ENCODE results near the gene FURIN. TPM values are rescaled to one million over a fixed set of nuclear protein-coding genes. Genes with fewer than 3 reads are reported as not detected.
A peak's percentile ranks its signal among the peaks of the same experiment; 100 is the strongest.
"Not testable (repeated sequence)": the region's sequence is repeated elsewhere in the genome, so short reads cannot be mapped to it uniquely, and the experiment has no call there.

Gene FURIN
- total RNA-seq, 1 donor from 2014 or later: 124 TPM

- no peak for DNase-seq (ENCODE audit: low read depth)
These were observed 2.2 kb downstream of the FURIN start for GRCh38 chr15:90870354-90871138.

DNA sequence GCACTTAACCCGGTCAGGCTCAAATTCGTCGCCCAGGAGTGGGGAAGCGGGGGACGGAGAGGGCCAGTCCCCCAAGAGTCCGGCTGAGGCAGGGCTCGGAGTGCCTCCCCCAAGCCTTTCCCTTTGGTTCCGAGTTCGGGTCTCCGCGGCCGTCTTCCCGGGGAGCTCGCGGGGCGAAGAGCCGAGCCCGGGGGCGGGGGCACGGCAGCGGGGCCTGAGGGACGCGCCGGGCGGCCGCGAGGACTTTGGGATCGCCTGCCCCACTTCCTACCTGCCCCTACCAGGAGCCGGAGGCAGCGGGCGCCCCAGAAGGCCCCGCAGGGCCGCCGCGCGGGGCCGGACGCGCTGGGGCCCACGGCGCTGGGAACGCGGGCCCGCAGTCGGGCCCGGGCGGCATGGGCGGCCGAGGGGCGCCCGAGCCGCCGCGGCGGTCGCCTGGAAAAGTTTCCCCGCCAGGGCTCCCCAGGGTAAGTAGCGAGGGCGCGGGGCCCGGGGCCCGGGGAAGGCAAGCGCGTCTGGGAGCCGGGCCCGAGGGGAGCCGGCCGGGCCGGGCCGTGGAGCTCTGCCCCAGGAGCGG, 2.8 kb downstream of the FURIN start:
- DNase-seq (ENCODE audit: low read depth): no peak

DNA sequence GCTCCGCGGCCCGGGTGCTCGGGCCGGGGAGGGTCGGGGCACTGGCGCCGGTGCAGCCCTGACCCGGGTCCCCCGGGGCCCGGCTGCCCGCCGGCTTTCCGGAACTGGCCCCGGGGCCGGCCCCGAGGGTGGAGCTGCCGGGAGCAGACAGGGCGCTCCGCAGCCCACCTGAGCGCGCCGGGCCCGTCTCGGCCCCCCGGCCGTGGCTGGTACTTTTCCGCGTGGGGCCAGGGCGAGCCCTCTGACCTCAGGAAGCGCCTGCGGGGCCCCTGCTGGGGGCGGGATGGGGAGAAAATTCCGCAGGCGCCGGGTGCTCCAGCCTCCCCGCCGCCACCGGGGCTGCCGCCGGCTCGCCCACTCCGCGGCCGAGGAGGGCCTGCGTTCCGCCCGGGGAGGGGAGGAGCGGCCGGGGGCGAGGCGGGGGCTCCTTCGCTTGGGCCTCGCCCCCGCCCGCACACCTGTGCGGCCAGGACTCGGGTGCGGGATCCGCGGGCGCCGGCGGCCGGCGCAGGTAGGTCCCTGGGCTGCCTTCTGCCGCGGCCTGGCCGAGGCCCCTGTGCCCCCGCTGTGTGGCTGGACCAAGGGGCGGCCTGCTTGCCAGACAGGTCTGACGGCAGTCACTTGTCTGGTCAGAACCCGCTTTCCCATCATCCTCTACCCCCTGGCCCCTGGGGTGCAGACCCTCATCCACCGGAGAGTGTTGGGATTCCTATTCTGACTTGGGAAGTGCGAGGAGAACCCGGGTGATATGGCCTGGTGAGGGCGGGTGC, 3.5 kb downstream of the FURIN start:
- DNase-seq (ENCODE audit: low read depth): no peak

GRCh38 chr15:90872486-90873184, 4.2 kb downstream of the FURIN start:
- DNase-seq (ENCODE audit: low read depth): peak; percentile 81

- no peak for DNase-seq (ENCODE audit: low read depth)
These were observed 5.2 kb downstream of the FURIN start for GRCh38 chr15:90873488-90873997.

DNA sequence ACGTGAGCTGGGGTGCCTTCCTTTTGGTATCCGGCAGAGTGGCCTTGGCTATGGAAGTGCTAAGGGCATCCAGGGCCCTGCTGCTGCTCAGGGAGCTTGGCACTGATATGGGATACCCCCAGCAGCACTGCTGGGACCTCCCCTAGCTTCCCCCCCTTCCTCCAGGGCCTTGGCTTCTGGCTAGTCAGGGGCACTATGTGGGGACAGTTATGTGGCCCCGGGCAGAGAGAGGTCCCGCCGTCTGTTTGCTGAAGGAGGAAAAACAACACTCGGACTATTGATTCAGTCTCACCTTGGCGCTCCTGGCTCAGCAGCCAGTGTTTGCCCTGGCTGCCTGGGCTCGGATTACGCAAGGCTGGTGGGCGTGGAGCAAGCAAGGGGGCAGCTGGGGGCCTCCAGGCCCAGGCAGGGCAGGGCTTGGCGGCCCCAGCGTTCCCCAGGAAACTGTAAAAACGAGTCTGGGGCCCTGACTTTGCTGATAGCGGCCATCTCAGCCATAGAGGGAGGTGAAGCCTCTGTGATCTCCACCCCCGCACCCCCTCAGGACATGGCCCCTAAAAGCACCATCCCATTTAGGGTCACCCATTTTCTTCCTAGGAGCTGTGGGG, 5.7 kb downstream of the FURIN start:
- DNase-seq (ENCODE audit: low read depth): peak; percentile 69

DNA sequence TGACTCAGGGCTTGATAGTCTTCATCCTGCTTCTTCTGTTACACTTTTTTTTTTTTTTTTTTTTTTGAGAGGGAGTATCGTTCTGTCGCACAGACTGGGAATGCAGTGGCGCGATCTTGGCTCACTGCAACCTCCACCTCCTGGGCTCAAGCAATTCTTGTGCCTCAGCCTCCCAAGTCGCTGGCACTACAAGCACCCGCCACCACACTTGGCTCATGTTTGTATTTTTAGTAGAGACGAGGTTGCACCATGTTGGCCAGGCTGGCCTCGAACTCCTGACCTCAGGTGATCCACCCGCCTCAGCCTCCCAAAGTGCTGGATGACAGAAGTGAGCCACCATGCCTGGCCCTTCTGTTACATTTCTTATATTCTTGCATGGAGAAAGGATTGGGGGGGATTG, 6.6 kb downstream of the FURIN start:
- DNase-seq (ENCODE audit: low read depth): not testable (repeated sequence)

DNA sequence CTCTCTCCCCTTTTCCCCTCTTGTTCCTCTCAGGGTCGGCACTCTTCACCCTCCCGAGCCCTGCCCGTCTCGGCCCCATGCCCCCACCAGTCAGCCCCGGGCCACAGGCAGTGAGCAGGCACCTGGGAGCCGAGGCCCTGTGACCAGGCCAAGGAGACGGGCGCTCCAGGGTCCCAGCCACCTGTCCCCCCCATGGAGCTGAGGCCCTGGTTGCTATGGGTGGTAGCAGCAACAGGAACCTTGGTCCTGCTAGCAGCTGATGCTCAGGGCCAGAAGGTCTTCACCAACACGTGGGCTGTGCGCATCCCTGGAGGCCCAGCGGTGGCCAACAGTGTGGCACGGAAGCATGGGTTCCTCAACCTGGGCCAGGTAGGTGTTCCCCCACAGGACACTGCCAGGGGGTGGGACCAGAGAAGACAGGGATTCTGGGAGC, 7.2 kb downstream of the FURIN start:
- no peak for DNase-seq (ENCODE audit: low read depth)

GRCh38 chr15:90876046-90876445, 7.7 kb downstream of the FURIN start:
- no peak for DNase-seq (ENCODE audit: low read depth)

DNA sequence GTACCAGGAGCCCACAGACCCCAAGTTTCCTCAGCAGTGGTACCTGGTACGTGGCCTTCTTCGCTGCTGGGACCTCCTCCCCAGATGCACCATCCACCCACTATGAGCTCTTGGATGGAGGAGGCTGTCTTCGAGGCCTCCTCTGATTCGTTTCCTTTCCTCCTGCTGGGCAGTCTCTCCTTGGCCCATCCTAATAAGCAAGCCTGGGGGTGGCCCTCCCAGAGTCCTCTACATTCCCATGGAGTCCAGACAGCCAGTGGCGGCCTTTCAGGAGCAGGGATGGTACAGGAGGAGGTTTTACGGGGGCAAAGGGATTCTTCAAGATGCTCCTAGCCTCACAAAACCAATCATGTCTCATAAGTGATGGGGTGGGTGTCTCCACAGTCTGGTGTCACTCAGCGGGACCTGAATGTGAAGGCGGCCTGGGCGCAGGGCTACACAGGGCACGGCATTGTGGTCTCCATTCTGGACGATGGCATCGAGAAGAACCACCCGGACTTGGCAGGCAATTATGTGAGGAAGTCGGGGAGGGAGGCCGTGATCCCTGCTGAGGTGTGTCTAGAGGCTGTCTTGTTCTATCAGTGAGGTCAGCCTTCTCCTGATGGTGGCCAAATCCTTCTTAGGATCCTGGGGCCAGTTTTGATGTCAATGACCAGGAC, 8.3 kb downstream of the FURIN start:
- no peak for DNase-seq (ENCODE audit: low read depth)

- DNase-seq (ENCODE audit: low read depth): no peak
These were observed 8.9 kb downstream of the FURIN start for GRCh38 chr15:90877315-90877714.

DNA sequence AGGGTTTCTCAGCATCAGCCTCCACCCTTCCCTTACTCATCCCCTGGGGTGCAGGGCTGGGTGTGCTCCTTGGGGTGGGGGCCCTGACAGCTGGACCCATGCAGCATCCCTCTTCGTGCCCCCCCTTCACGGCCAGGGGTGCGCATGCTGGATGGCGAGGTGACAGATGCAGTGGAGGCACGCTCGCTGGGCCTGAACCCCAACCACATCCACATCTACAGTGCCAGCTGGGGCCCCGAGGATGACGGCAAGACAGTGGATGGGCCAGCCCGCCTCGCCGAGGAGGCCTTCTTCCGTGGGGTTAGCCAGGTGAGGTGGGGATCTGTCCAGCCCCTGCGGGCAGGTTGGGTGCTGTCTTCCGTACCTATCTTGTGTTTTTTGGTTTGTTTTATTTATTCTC, 9.6 kb downstream of the FURIN start:
- no peak for DNase-seq (ENCODE audit: low read depth)

GRCh38 chr15:90878660-90879059, 10.3 kb downstream of the FURIN start:
- no peak for DNase-seq (ENCODE audit: low read depth)

DNA sequence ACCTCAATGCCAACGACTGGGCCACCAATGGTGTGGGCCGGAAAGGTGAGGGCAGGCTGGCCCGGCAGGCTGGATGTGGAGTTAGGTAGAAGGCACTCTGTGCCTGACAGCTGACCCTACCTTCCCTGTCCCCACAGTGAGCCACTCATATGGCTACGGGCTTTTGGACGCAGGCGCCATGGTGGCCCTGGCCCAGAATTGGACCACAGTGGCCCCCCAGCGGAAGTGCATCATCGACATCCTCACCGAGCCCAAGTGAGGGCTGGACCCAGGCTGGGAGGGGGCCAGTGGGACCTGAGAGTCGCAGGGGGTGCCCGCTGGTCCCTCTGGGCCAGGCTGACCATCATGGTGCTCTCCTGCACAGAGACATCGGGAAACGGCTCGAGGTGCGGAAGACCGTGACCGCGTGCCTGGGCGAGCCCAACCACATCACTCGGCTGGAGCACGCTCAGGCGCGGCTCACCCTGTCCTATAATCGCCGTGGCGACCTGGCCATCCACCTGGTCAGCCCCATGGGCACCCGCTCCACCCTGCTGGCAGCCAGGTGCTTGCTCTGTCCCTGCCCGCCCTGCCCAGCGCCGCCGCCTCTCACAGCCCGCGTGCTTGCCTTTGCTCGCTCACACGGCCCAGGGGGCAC, 11.5 kb downstream of the FURIN start:
- no peak for DNase-seq (ENCODE audit: low read depth)

GRCh38 chr15:90880381-90881145, 12.2 kb downstream of the FURIN start:
- DNase-seq (ENCODE audit: low read depth): no peak

GRCh38 chr15:90881181-90881977, 13.0 kb downstream of the FURIN start:
- no peak for DNase-seq (ENCODE audit: low read depth)

DNA sequence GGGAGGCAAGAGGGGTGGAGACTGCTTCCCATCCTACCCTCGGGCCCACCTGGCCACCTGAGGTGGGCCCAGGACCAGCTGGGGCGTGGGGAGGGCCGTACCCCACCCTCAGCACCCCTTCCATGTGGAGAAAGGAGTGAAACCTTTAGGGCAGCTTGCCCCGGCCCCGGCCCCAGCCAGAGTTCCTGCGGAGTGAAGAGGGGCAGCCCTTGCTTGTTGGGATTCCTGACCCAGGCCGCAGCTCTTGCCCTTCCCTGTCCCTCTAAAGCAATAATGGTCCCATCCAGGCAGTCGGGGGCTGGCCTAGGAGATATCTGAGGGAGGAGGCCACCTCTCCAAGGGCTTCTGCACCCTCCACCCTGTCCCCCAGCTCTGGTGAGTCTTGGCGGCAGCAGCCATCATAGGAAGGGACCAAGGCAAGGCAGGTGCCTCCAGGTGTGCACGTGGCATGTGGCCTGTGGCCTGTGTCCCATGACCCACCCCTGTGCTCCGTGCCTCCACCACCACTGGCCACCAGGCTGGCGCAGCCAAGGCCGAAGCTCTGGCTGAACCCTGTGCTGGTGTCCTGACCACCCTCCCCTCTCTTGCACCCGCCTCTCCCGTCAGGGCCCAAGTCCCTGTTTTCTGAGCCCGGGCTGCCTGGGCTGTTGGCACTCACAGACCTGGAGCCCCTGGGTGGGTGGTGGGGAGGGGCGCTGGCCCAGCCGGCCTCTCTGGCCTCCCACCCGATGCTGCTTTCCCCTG, 13.8 kb downstream of the FURIN start:
- no peak for DNase-seq (ENCODE audit: low read depth)

Data from renal cortical epithelial cell (primary cell).